ENCODE measurements around the gene AGBL4.

- TF ChIP-seq CTCF (conservative IDR thresholded peaks at IDR 0.05 in 1 of 2, IDR thresholded peaks at IDR 0.05 in 1 of 2; ENCODE audit: extremely low read depth in 1 of 2, insufficient read depth in 1 of 2, low read depth in 1 of 2, low read length in 2 of 2) (no peak), EZH2 (IDR thresholded peaks at IDR 0.05; ENCODE audit: borderline replicate concordance, low read length) (no peak)
These were observed 1302.8 kb downstream of the AGBL4 start for GRCh38 chr1:48720929-48721328.

Measured in mammary epithelial cell (primary cell).